BJ (cell line): ENCODE measurements around the gene MRE11. TPM values are rescaled to one million over a fixed set of nuclear protein-coding genes. Genes with fewer than 3 reads are reported as not detected.
"Not testable (repeated sequence)": the region's sequence is repeated elsewhere in the genome, so short reads cannot be mapped to it uniquely, and the experiment has no call there.

Experiments used
- CTCF ChIA-PET: fragments of 350-600 bp; formaldehyde crosslinking; extraction: SDS; loops from one replicate; lab custom pipeline; 2021; ENCODE audit warnings: antibody characterized with exemption, inconsistent platforms; lab: Yijun Ruan, JAX
- POLR2A ChIA-PET: fragments of 300-600 bp; sonication (Branson Sonifier 250); formaldehyde crosslinking; extraction: SDS; loops from one replicate; lab custom pipeline; 2021; ENCODE audit warnings: antibody characterized with exemption; lab: Charles Lee
- DNase-seq: peaks from one replicate; pipeline ENCODE4 v3.0.0-alpha.2; 2011; ENCODE audit warnings: low read depth
- H3K27me3 ChIP-seq: 2 replicates; pipeline ENCODE4 v1.6.0; 2011; ENCODE audit warnings: low read length; ENCODE audit not compliant: control insufficient read depth, insufficient read depth
- H3K36me3 ChIP-seq: 2 replicates; pipeline ENCODE4 v1.5.1; 2011; ENCODE audit warnings: low read length; ENCODE audit not compliant: control insufficient read depth, insufficient read depth
- H3K4me3 ChIP-seq: 2 replicates; pipeline ENCODE4 v1.5.1; 2011; ENCODE audit warnings: low read depth, mild to moderate bottlenecking, control low read depth, low read length
- polyA plus RNA-seq: library from polyadenylated mRNA; depleted of rRNA; stranded (reverse); fragments of >200 nt; gene quantifications from 2 replicates; pipeline ENCODE4 v1.2.3, GENCODE V29; 2011
- TF ChIP-seq, protein P1 (sequence below): IDR thresholded peaks from 2 replicates; pipeline ENCODE4 v1.5.1; 2011; ENCODE audit warnings: low read depth, mild to moderate bottlenecking, control low read depth, inconsistent platforms, low read length, moderate library complexity; ENCODE audit not compliant: insufficient read depth

Gene MRE11
- polyA plus RNA-seq, 1 experiment = 2.6 TPM

DNA sequence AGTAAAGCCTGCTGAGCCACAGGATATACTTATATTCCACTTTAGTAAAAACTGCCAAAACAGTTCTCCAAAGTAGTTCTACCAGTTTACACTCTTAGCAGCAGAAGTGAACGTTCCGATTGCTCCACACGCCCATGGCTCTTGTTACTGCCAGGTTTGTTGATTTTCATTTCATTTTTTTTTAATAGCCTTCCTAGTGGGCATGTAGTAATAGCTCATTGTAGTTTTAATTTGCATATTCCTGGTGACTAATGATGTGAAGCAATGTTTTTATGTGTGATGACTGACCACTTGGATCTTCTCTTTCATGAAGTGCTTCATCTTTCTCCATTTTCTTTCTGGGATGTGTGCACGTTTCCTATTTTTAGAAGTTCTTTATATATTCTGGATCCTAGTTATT is 13.8 kb upstream of the MRE11 start:
- DNase-seq = no peak
- Histone ChIP-seq H3K4me3 (no peak overlapping the region), H3K27me3 (no peaks in the 10 kb centered on the region), H3K36me3 (no peaks in the 10 kb centered on the region)
- TF ChIP-seq, protein P1, sequence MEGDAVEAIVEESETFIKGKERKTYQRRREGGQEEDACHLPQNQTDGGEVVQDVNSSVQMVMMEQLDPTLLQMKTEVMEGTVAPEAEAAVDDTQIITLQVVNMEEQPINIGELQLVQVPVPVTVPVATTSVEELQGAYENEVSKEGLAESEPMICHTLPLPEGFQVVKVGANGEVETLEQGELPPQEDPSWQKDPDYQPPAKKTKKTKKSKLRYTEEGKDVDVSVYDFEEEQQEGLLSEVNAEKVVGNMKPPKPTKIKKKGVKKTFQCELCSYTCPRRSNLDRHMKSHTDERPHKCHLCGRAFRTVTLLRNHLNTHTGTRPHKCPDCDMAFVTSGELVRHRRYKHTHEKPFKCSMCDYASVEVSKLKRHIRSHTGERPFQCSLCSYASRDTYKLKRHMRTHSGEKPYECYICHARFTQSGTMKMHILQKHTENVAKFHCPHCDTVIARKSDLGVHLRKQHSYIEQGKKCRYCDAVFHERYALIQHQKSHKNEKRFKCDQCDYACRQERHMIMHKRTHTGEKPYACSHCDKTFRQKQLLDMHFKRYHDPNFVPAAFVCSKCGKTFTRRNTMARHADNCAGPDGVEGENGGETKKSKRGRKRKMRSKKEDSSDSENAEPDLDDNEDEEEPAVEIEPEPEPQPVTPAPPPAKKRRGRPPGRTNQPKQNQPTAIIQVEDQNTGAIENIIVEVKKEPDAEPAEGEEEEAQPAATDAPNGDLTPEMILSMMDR = no peak
- ChIA-PET POLR2A (no interaction called here), CTCF (interaction anchor here (1.2 to 3.4 kb wide), 2 partner anchors 602 to 612 kb away, joined by 4 to 23 read pairs; no protein-coding TSS in a partner anchor)

DNA sequence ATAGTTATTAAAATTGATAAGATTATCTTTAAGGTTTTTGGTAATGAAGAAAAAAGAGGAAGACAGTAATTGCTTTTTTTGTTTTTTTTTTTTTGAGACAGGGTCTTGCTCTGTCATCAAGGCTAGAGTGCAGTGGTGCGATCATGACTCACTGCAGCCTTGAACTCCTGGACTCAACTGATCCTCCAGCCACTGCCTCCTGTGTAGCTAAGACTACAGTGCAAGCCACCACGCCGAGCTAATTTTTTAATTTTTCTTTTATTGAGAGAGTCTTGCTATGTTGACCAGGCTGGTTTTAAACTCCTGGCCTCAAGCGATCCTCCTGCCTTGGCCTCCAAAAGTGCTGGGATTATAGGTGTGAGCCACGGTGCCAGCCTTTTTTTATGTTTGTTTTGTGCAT is 12.9 kb upstream of the MRE11 start:
- H3K4me3 ChIP-seq, H3K27me3 ChIP-seq, POLR2A ChIA-PET, DNase-seq, H3K36me3 ChIP-seq: not testable (repeated sequence)
- CTCF ChIA-PET = interaction anchor here (1.0 to 3.4 kb wide), 3 partner anchors 30 to 611 kb away, joined by 3 to 23 read pairs (median 4); no protein-coding TSS in a partner anchor

DNA sequence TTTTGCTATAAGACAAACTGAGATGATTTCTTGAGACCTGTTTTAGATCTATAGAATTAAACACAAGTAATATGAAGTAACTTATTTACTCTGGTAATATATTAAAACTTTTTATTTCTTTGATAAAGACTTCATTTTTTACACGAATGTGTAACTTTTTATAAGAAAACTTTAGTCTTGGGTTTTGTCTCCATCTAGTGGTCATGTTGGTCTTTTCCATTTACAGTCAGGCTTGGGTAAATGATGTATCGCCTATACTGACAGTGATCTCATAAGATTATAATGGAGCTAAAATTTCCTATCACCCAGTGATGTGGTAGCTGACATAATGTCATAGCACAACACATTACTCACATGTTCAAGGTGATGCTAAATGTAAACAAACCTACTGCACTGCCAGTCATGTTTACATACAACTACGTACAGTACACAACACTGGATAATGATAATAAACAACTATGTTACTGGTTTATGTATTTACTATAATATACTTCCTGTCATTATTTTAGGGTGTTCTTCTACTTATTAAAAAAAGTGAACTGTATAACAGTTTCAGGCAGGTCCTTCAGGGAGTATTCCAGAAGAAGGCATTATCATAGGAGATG is 11.1 kb upstream of the MRE11 start:
- no peak overlapping the region for H3K4me3 ChIP-seq
- H3K36me3 ChIP-seq = no peaks in the 10 kb centered on the region
- TF ChIP-seq, protein P1 = peak; percentile 58
- POLR2A ChIA-PET = no interaction called here
- no peaks in the 10 kb centered on the region for H3K27me3 ChIP-seq
- CTCF ChIA-PET = interaction anchor here (0.7 to 3.0 kb wide), 12 partner anchors 8 to 639 kb away, joined by 3 to 34 read pairs (median 4); no protein-coding TSS in a partner anchor
- DNase-seq = no peak

DNA sequence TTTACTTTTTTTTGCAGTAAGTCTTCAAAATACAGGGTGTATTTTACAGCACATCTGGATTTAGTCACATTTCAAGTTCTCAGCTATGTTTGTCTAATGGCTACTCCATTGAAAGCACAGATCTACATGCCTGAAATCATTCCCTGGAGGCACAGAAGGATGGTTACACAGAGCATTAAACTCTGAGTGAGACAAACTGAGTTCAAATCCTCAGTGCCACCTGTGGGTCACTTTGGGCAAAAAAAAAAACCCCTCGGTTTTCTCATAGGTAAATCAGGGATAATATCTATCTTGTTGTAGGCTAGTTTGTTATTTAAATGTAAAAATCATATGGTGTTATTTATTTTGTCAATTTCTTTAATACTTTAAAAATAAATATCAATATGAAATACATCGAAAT is 7.9 kb upstream of the MRE11 start:
- TF ChIP-seq, protein P1 = no peak
- DNase-seq = no peak
- no peak overlapping the region for H3K4me3 ChIP-seq
- ChIA-PET POLR2A (no interaction called here), CTCF (interaction anchor here (1.5 to 1.8 kb wide), 3 partner anchors 15 to 606 kb away, joined by 4 to 15 read pairs (median 5); no protein-coding TSS in a partner anchor)
- peaks cover 2% of the 10 kb centered on the region for H3K36me3 ChIP-seq
- H3K27me3 ChIP-seq = no peaks in the 10 kb centered on the region

DNA sequence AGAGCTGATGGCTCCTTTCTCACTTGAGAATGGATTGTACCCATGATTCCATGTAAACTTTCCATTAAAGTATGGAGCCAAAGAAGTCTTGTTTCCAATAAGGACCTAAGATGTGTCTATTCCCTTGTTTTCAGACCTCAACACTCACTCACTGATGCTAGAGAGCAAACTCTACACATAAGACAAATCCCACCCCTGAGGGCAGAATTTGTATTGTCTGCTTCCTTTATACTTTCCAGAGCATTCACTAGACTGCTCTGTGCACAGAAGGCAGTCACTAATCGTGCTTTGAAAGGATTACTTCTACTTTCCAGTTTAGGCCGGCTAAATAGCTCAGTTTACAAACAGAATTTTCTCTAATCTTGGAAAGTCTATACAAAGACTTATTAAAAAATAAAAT is 6.5 kb upstream of the MRE11 start:
- no peaks in the 10 kb centered on the region for H3K27me3 ChIP-seq
- no peak overlapping the region for H3K4me3 ChIP-seq
- CTCF ChIA-PET = interaction anchor here (0.7 to 1.2 kb wide), 2 partner anchors 333 to 605 kb away, joined by 3 read pairs; no protein-coding TSS in a partner anchor
- TF ChIP-seq, protein P1 = no peak
- H3K36me3 ChIP-seq = peaks cover 2% of the 10 kb centered on the region
- no peak for DNase-seq
- POLR2A ChIA-PET = no interaction called here
